Thyroid gland (tissue), 4 donors: ENCODE data around the gene MAP3K5. TPM values are rescaled to one million over a fixed set of nuclear protein-coding genes. Genes with fewer than 3 reads are reported as not detected.
A peak's percentile ranks its signal among the peaks of the same experiment; 100 is the strongest.

Experiments used
- DNase-seq, 2 donors: peaks; one replicate each; pipeline ENCODE4 v3.0.0-alpha.2; 2019
- H3K27ac ChIP-seq, 3 donors: fragments of 200-600 bp; sonication (generic); 1 replicate in 2 of 3; 2 replicates in 1 of 3; pipeline ENCODE4 v1.5.1; 2016 to 2019; ENCODE audit warnings: mild to moderate bottlenecking in 1 of 3, moderate library complexity in 1 of 3
- H3K27me3 ChIP-seq: fragments of 200-600 bp; sonication (generic); one replicate; pipeline ENCODE4 v1.5.1; 2019
- H3K36me3 ChIP-seq, 2 donors: fragments of 200-600 bp; sonication (generic); one replicate each; pipeline ENCODE4 v1.5.1; 2016 to 2019
- H3K4me1 ChIP-seq, 2 donors: fragments of 200-600 bp; sonication (generic); one replicate each; pipeline ENCODE4 v1.5.1; 2017 to 2019
- H3K4me3 ChIP-seq, 3 donors: fragments of 200-600 bp; sonication (generic); replicated peaks in 1 of 3; 1 replicate in 2 of 3; 2 replicates in 1 of 3; pipeline ENCODE4 v1.5.1; 2016; ENCODE audit warnings: mild to moderate bottlenecking in 1 of 3
- H3K9me3 ChIP-seq: fragments of 200-600 bp; sonication (generic); one replicate; pipeline ENCODE4 v1.5.1; 2017
- POLR2A ChIP-seq, 2 donors: fragments of 450-650 bp; IDR thresholded peaks; one replicate each; pipeline ENCODE4 v1.6.1; 2017; ENCODE audit warnings: antibody characterized with exemption in 2 of 2, mild to moderate bottlenecking in 2 of 2, moderate library complexity in 1 of 2
- WGBS, 2 donors: methylation state at CpG; one replicate each; pipeline ENCODE4 v1.1.5; 2017; 5-methylcytosine and 5-hydroxymethylcytosine counted together
- intact Hi-C: fragments of 100-400 bp; cut with DNase I; formaldehyde crosslinking; loops from one replicate; pipeline ENCODE4 v1.15.1; 2023
- total RNA-seq, 4 donors: library from RNA; depleted of rRNA; stranded (reverse); fragments of >200 nt; gene quantifications; one replicate each; pipeline ENCODE4 v1.2.3, GENCODE V29; 2016
- TF ChIP-seq, protein P1 (sequence below), 6 experiments: fragments of 200-600 bp in 3 of 6; fragments of 450-650 bp in 3 of 6; sonication (generic) in 3 of 6; IDR thresholded peaks; one replicate each; pipeline ENCODE4 v1.5.1; 2016 to 2019; ENCODE audit warnings: antibody characterized with exemption in 6 of 6, mild to moderate bottlenecking in 2 of 6, inconsistent platforms in 1 of 6, moderate library complexity in 1 of 6

The MAP3K5 gene
- total RNA-seq, 4 donors from 2014 or later, result 28.1 to 68.0 (median 46.5) TPM

DNA sequence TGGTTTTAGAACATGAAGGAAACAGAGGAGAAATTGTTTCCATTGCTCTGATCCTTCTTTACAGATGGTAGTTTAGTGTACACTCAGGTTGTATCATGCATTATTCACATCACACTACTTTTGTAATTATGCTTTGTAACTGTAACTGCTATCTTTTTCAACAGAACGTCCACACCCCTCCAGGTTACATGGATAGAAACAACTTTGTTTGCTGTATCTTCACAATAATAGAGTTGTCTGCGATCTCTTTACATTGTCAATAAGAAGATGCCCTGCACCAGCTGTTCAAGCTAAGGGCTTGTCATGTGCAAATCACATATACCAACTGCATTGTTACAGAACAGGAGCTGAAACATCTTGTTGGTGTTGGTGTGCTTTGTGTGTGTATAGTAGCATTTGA lies 174.2 kb downstream of the MAP3K5 start:
- peaks cover 3 to 11% of the 10 kb centered on the region in 2 donors for H3K36me3 ChIP-seq
- no peak for TF ChIP-seq POLR2A (IDR thresholded peaks at IDR 0.05)
- TF ChIP-seq, protein P1, sequence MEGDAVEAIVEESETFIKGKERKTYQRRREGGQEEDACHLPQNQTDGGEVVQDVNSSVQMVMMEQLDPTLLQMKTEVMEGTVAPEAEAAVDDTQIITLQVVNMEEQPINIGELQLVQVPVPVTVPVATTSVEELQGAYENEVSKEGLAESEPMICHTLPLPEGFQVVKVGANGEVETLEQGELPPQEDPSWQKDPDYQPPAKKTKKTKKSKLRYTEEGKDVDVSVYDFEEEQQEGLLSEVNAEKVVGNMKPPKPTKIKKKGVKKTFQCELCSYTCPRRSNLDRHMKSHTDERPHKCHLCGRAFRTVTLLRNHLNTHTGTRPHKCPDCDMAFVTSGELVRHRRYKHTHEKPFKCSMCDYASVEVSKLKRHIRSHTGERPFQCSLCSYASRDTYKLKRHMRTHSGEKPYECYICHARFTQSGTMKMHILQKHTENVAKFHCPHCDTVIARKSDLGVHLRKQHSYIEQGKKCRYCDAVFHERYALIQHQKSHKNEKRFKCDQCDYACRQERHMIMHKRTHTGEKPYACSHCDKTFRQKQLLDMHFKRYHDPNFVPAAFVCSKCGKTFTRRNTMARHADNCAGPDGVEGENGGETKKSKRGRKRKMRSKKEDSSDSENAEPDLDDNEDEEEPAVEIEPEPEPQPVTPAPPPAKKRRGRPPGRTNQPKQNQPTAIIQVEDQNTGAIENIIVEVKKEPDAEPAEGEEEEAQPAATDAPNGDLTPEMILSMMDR (IDR thresholded peaks at IDR 0.05), result no peak
- H3K27me3 ChIP-seq, result no peaks in the 10 kb centered on the region
- no peak overlapping the region for H3K4me3 ChIP-seq
- no peak overlapping the region for H3K27ac ChIP-seq
- no peaks in the 10 kb centered on the region for H3K9me3 ChIP-seq
- peaks cover 10 to 14% of the 10 kb centered on the region in 2 donors for H3K4me1 ChIP-seq
- no peak for DNase-seq
- 88 to 93% methylated on average over 2 of the region's 2 CpGs for WGBS, 2 donors
- intact Hi-C loops, result no loop called here

DNA sequence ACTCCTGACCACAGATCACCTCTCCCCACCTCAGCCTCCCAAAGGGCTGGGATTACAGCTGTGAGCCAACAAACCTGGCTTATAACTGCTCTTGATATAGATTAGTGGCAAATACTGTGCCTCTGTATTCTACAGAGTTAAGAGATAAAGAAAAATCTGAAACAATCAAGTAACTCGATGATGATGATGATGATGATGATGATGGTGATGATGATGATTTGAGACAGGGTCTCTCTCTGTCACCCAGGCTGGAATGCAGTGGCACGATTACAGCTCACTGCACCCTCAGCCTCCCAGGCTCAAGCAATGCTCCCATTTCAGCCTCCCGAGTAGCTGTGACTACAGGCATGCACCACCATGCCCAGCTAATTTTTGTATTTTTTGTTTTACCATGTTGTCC lies 175.8 kb downstream of the MAP3K5 start:
- 97% methylated on average over 3 of the region's 3 CpGs for WGBS, 2 donors
- no peak overlapping the region for H3K4me3 ChIP-seq

GRCh38 chr6:136614994-136615393 lies 177.3 kb downstream of the MAP3K5 start:
- Histone ChIP-seq H3K4me1 (peaks cover 14 to 22% of the 10 kb centered on the region in 2 donors), H3K4me3 (no peak overlapping the region), H3K9me3 (no peaks in the 10 kb centered on the region), H3K27ac (peak overlapping the region in 2 of 3 donors; percentile 60 to 67), H3K36me3 (peaks cover 0 to 16% of the 10 kb centered on the region in 2 donors), H3K27me3 (no peaks in the 10 kb centered on the region)
- 47 to 49% methylated on average over 2 of the region's 2 CpGs for WGBS, 2 donors
- TF ChIP-seq, protein P1 (IDR thresholded peaks at IDR 0.05), result no peak
- TF ChIP-seq POLR2A (IDR thresholded peaks at IDR 0.05), result no peak
- no peak for DNase-seq
- intact Hi-C loops, result no loop called here

More for the DNA sequence above, 175.8 kb downstream of the MAP3K5 start:
- Histone ChIP-seq H3K27me3 (no peaks in the 10 kb centered on the region), H3K4me1 (peaks cover 10 to 14% of the 10 kb centered on the region in 2 donors), H3K27ac (peak overlapping the region in 1 of 3 donors; percentile 67), H3K36me3 (peaks cover 3 to 16% of the 10 kb centered on the region in 2 donors), H3K9me3 (no peaks in the 10 kb centered on the region)
- no peak for DNase-seq
- intact Hi-C loops, result no loop called here
- TF ChIP-seq, protein P1 (IDR thresholded peaks at IDR 0.05), result no peak
- no peak for TF ChIP-seq POLR2A (IDR thresholded peaks at IDR 0.05)

DNA sequence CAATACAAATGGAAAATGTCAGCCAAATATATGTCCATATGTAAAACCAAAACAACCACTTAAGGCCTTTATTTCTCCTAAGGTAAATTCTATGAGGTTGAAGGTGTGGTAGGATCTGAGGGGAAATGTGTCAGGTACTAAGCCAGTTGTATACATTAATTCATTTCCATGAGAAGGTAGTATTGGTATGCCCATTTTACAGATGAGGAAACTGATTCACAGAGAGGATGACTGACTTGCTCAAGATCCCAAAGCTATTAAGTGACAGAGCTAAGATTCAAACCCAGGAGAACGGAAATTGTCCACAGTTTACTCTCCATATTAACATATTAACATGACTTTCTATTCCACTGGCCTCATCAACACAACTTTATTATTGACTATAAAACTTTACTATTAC lies 177.9 kb downstream of the MAP3K5 start:
- 94 to 100% methylated on average over 1 of the region's 1 CpG for WGBS, 2 donors
- no peak overlapping the region for H3K4me3 ChIP-seq
- peaks cover 21 to 28% of the 10 kb centered on the region in 2 donors for H3K4me1 ChIP-seq
- H3K36me3 ChIP-seq, result peaks cover 0 to 16% of the 10 kb centered on the region in 2 donors
- peak overlapping the region in 2 of 3 donors; percentile 60 to 67 for H3K27ac ChIP-seq
- no peaks in the 10 kb centered on the region for H3K9me3 ChIP-seq
- H3K27me3 ChIP-seq, result no peaks in the 10 kb centered on the region
- intact Hi-C loops, result no loop called here
- TF ChIP-seq, protein P1 (IDR thresholded peaks at IDR 0.05), result no peak
- no peak for TF ChIP-seq POLR2A (IDR thresholded peaks at IDR 0.05)
- no peak for DNase-seq

- no peak for TF ChIP-seq POLR2A (IDR thresholded peaks at IDR 0.05)
- TF ChIP-seq, protein P1 (IDR thresholded peaks at IDR 0.05), result no peak
- Histone ChIP-seq H3K4me3 (no peak overlapping the region), H3K36me3 (peaks cover 0 to 16% of the 10 kb centered on the region in 2 donors), H3K9me3 (no peaks in the 10 kb centered on the region), H3K4me1 (peaks cover 27 to 37% of the 10 kb centered on the region in 2 donors), H3K27me3 (no peaks in the 10 kb centered on the region), H3K27ac (no peak overlapping the region)
- WGBS, 2 donors, result 86 to 94% methylated on average over 3 of the region's 3 CpGs
- intact Hi-C loops, result no loop called here
- no peak for DNase-seq
Observed at GRCh38 chr6:136613477-136613876, 178.8 kb downstream of the MAP3K5 start.
